ENCODE data around the gene CCSER1.

GRCh38 chr4:91031761-91032160, 904.6 kb downstream of the CCSER1 start:
- TF ChIP-seq CTCF (IDR thresholded peaks at IDR 0.05; ENCODE audit: low read length) (no peak), EZH2 (IDR thresholded peaks at IDR 0.05; ENCODE audit: borderline replicate concordance, low read length) (no peak)

All from OCI-LY1 (cell line).